Omental fat pad (tissue), 4 donors: ENCODE measurements around the gene ATP1A1. TPM values are rescaled to one million over a fixed set of nuclear protein-coding genes. Genes with fewer than 3 reads are reported as not detected.

Source experiments
- ATAC-seq: fragments of 150-250 bp; one replicate; pipeline ENCODE4 v1.9.1; 2016; ENCODE audit warnings: mild to moderate bottlenecking, moderate library complexity; ENCODE audit not compliant: low FRiP score
- DNase-seq: peaks from one replicate; pipeline ENCODE4 v3.0.0-alpha.2; 2019; ENCODE audit warnings: low spot score
- CTCF ChIP-seq, 3 donors: fragments of 450-650 bp; IDR thresholded peaks; one replicate each; pipeline ENCODE4 v1.5.1; 2016 to 2017; ENCODE audit warnings: antibody characterized with exemption in 3 of 3, mild to moderate bottlenecking in 3 of 3, moderate library complexity in 2 of 3
- total RNA-seq, 4 donors: library from RNA; depleted of rRNA; stranded (reverse); fragments of >200 nt; gene quantifications; one replicate each; pipeline ENCODE4 v1.1.0, GENCODE V29; 2016

The ATP1A1 gene
- total RNA-seq, 4 donors from 2014 or later: 188 to 490 (median 254) TPM

GRCh38 chr1:116397728-116398127 is 24.7 kb downstream of the ATP1A1 start:
- TF ChIP-seq CTCF (IDR thresholded peaks at IDR 0.05): no peak
- DNase-seq (no peak), ATAC-seq (no peak)

- DNase-seq: no peak
- TF ChIP-seq CTCF (IDR thresholded peaks at IDR 0.05): no peak
- no peak for ATAC-seq
Observed at GRCh38 chr1:116400780-116401179, 27.7 kb downstream of the ATP1A1 start.

GRCh38 chr1:116401646-116402176 is 28.7 kb downstream of the ATP1A1 start:
- DNase-seq (no peak), ATAC-seq (no peak)
- no peak for TF ChIP-seq CTCF (IDR thresholded peaks at IDR 0.05)

GRCh38 chr1:116402333-116402732 is 29.3 kb downstream of the ATP1A1 start:
- TF ChIP-seq CTCF (IDR thresholded peaks at IDR 0.05): no peak
- ATAC-seq: no peak
- DNase-seq: no peak

- ATAC-seq (no peak), DNase-seq (no peak)
- no peak for TF ChIP-seq CTCF (IDR thresholded peaks at IDR 0.05)
Observed at GRCh38 chr1:116403496-116404136, 30.6 kb downstream of the ATP1A1 start.

GRCh38 chr1:116404699-116405098 is 31.7 kb downstream of the ATP1A1 start:
- ATAC-seq (no peak), DNase-seq (no peak)
- no peak for TF ChIP-seq CTCF (IDR thresholded peaks at IDR 0.05)
